Uterus (tissue), 2 donors: Measurements from ENCODE around the gene TGDS.
"Not testable (repeated sequence)": the region's sequence is repeated elsewhere in the genome, so short reads cannot be mapped to it uniquely, and the experiment has no call there.

Source experiments
- CTCF ChIP-seq, 4 experiments: fragments of 200-600 bp in 2 of 4; fragments of 450-650 bp in 2 of 4; sonication (generic) in 2 of 4; IDR thresholded peaks; one replicate each; pipeline ENCODE4 v1.5.1; 2016 to 2019; ENCODE audit warnings: antibody characterized with exemption in 4 of 4, mild to moderate bottlenecking in 2 of 4, moderate library complexity in 1 of 4
- POLR2A ChIP-seq, 2 donors: fragments of 450-650 bp; IDR thresholded peaks; one replicate each; pipeline ENCODE4 v1.6.1; 2016; ENCODE audit warnings: antibody characterized with exemption in 2 of 2, mild to moderate bottlenecking in 1 of 2, moderate library complexity in 1 of 2

GRCh38 chr13:94636096-94636495 is 40.1 kb upstream of the TGDS start:
- TF ChIP-seq POLR2A, CTCF (IDR thresholded peaks at IDR 0.05): not testable (repeated sequence)
